ENCODE results near the gene CEP250. TPM values are rescaled to one million over a fixed set of nuclear protein-coding genes. Genes with fewer than 3 reads are reported as not detected.
"Not testable (repeated sequence)": the region's sequence is repeated elsewhere in the genome, so short reads cannot be mapped to it uniquely, and the experiment has no call there.

CEP250 gene
- total RNA-seq, 2 donors from 2014 or later, result 13.0 to 18.9 TPM

DNA sequence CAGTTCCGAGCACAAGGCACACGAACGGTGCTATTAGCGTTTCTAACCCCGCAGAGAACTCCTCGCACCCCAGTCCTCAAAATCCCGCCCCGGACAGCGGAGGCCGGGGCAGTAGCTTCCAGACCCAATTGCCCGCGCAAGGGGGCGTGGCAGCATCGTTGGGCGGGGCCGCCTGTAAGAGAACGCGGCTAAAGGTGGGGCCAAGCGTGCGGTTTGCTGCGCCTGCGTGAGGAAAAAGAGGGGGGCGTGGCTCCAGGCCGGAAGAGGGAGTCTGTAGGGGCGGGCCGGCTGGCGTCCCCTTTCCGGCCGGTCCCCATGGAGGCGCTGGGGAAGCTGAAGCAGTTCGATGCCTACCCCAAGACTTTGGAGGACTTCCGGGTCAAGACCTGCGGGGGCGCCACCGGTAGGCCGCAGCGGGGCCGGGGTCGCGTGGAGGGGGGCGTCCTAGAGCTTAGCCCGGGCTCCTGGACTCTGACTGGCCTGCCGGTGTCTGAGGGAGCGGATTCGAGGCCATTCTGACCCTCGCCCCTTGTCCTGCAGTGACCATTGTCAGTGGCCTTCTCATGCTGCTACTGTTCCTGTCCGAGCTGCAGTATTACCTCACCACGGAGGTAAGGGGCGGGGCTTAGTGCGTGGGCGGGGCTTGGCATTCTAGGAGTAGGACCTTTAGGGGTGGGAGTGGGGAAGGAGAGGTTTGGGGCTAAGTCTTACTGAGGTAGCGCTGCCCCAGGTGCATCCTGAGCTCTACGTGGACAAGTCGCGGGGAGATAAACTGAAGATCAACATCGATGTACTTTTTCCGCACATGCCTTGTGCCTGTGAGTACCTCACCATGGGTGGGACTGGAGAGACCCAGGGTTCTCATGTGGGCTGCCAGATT lies 86.6 kb downstream of the CEP250 start, which contains the start of gene ERGIC3:
Gene ERGIC3 (plus strand): TSS at position 296 of the 880 bp plus-strand sequence. CDS start 20 bp downstream, at position 316.
- DNase-seq (ENCODE audit: low spot score), result peak; percentile 96
- peak within 1 kb of the TSS; percentile 68 to 76 for H3K27ac ChIP-seq
- no peaks in the 10 kb centered on the region for H3K9me3 ChIP-seq
- H3K4me3 ChIP-seq, result peak within 1 kb of the TSS; percentile 73 to 93
- peaks cover 0 to 17% of the 10 kb centered on the region in 2 donors for H3K4me1 ChIP-seq
- H3K36me3 ChIP-seq, result peaks cover 1% of the 10 kb centered on the region
- H3K27me3 ChIP-seq, result no peaks in the 10 kb centered on the region
- TF ChIP-seq, protein P1, sequence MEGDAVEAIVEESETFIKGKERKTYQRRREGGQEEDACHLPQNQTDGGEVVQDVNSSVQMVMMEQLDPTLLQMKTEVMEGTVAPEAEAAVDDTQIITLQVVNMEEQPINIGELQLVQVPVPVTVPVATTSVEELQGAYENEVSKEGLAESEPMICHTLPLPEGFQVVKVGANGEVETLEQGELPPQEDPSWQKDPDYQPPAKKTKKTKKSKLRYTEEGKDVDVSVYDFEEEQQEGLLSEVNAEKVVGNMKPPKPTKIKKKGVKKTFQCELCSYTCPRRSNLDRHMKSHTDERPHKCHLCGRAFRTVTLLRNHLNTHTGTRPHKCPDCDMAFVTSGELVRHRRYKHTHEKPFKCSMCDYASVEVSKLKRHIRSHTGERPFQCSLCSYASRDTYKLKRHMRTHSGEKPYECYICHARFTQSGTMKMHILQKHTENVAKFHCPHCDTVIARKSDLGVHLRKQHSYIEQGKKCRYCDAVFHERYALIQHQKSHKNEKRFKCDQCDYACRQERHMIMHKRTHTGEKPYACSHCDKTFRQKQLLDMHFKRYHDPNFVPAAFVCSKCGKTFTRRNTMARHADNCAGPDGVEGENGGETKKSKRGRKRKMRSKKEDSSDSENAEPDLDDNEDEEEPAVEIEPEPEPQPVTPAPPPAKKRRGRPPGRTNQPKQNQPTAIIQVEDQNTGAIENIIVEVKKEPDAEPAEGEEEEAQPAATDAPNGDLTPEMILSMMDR (IDR thresholded peaks at IDR 0.05), result peak in 1 of 2 donors; percentile 47

DNA sequence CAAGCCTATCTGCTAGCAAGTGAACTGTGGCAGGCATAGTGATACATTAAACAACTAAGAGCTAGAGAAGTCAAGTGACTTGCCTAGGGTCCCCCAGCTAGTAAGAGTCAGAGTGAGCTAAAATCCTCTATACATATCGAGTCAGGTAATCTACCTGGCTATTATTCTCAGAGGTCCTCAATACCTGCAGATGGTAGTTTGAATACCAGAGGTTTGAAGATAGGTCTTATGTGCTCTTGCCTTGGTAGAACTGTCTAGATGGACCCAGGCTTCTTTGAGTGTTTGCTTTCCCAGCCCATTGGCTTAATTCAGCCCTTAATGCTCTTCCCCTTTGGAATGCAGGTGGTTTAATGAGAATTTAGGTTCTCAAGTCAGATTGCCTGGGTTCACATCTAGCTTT lies 87.6 kb downstream of the CEP250 start:
- Histone ChIP-seq H3K4me3 (no peak overlapping the region), H3K4me1 (peaks cover 0 to 17% of the 10 kb centered on the region in 2 donors), H3K27me3 (no peaks in the 10 kb centered on the region), H3K27ac (no peak overlapping the region), H3K9me3 (no peaks in the 10 kb centered on the region), H3K36me3 (peaks cover 6% of the 10 kb centered on the region)
- TF ChIP-seq, protein P1 (IDR thresholded peaks at IDR 0.05), result no peak
- no peak for DNase-seq (ENCODE audit: low spot score)

DNA sequence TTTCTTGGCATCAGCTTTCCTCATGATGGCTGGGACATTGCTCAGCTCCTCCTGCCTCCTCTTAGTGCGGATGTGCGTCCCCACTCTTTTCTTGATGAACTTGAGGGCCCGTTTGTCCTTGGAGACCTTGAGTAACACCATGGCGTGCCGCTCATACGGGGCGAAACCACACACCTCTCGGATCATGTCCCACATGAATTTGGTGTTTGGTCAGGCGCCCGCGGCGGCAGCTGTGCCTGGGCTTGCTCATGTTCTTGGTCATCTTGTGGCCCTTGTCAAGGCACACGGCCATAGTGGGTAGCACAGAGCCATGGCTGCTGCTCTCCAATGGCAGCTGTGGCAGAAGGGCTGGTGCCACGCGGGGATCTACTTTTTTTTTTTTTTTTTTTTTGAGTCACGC lies 89.0 kb downstream of the CEP250 start:
- no peak overlapping the region for H3K27ac ChIP-seq
- no peaks in the 10 kb centered on the region for H3K9me3 ChIP-seq
- H3K4me3 ChIP-seq, result no peak overlapping the region
- H3K27me3 ChIP-seq, result no peaks in the 10 kb centered on the region
- H3K4me1 ChIP-seq, result peaks cover 0 to 17% of the 10 kb centered on the region in 2 donors
- H3K36me3 ChIP-seq, result peaks cover 20% of the 10 kb centered on the region
- TF ChIP-seq, protein P1 (IDR thresholded peaks at IDR 0.05), result no peak
- DNase-seq (ENCODE audit: low spot score), result no peak

DNA sequence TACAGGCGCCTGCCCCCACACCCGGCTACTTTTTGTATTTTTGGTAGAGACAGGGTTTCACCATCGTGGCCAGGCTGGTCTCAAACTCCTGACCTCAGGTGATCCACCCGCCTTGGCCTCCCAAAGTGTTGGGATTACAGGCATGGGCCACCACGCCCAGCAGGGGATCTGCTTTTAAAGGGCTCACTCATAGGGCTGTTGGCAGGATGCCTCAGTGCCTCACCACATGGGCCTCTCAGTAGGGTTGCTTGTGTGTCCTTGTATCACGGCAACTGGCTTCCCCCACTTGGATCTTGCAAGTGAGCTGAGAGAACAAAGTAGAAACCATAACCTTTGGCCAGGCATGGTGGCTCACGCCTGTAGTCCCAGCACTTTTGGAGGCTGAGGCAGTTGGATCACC lies 89.5 kb downstream of the CEP250 start:
- peaks cover 0 to 17% of the 10 kb centered on the region in 2 donors for H3K4me1 ChIP-seq
- H3K27me3 ChIP-seq; H3K9me3 ChIP-seq; H3K27ac ChIP-seq; DNase-seq (ENCODE audit: low spot score); H3K4me3 ChIP-seq: not testable (repeated sequence)
- H3K36me3 ChIP-seq, result peaks cover 25% of the 10 kb centered on the region

DNA sequence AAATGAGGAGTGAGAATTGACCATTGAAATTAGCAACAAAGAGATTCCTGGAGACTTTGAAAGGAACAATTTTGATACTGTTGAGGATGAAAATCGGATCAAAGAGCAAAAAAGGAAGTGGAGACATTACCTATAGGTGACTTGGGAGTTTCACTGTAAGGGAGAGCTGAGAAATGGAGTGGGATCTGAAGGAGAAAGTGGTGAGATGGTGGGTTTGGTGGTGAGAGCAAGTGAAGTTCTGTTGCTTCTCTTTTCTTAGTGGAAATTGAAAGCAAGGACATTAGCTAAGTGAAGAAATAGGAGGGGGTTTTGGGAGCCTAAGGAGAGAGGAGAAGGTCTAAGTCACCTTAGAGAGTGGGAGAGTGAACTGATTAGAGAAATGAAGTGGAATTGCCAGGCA lies 90.7 kb downstream of the CEP250 start:
- H3K36me3 ChIP-seq, result peaks cover 31% of the 10 kb centered on the region

DNA sequence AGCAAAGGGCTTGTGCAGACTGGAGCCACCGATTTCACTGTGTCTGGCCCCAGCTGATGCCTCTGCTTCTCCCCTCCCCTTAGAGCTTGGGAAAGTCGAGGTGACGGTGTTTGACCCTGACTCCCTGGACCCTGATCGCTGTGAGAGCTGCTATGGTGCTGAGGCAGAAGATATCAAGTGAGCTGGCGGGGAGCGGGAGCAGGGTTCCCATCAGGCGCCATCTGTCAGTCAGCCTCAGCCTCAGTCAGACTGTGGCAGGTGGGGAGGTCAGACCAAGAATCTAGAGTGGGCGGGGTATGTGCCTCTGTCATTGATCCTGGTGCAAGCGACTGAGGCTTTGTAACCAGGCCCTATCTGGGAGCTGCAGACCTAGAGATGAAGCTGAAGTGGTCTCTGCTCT lies 91.9 kb downstream of the CEP250 start:
- TF ChIP-seq, protein P1 (IDR thresholded peaks at IDR 0.05), result no peak
- DNase-seq (ENCODE audit: low spot score), result no peak
- Histone ChIP-seq H3K27me3 (no peaks in the 10 kb centered on the region), H3K4me3 (no peak overlapping the region), H3K4me1 (peaks cover 0 to 9% of the 10 kb centered on the region in 2 donors), H3K36me3 (peaks cover 31% of the 10 kb centered on the region), H3K27ac (no peak overlapping the region), H3K9me3 (no peaks in the 10 kb centered on the region)

More for the DNA sequence above, 90.7 kb downstream of the CEP250 start:
- Histone ChIP-seq H3K27me3 (no peaks in the 10 kb centered on the region), H3K4me1 (peaks cover 0 to 14% of the 10 kb centered on the region in 2 donors), H3K4me3 (no peak overlapping the region), H3K27ac (no peak overlapping the region), H3K9me3 (no peaks in the 10 kb centered on the region)
- TF ChIP-seq, protein P1 (IDR thresholded peaks at IDR 0.05), result no peak
- no peak for DNase-seq (ENCODE audit: low spot score)

Data from right atrium auricular region (tissue), 2 donors.